ENCODE data around the gene EEPD1.

DNA sequence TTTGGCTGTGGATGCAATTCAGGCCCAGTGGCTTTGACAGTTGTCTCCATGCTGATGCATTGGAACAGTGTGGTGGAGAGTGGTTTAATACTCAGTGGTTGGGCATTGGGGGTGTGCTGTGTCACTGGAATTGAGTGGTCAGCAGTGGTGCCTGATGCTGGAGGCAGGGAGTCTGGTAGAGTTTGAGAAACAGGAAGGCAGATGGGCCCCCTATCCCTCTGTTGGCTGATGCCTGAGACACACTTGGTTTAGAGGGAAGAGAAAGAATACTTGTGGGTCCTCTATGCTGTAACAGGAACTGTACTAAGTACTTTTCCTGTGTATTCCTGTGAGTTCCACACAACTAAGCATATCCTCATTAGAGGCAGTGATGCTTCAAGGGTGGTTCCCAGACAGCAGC, 55.4 kb downstream of the EEPD1 start:
- no peak for TF ChIP-seq POLR2A (IDR thresholded peaks at IDR 0.05)
- TF ChIP-seq, protein P1, sequence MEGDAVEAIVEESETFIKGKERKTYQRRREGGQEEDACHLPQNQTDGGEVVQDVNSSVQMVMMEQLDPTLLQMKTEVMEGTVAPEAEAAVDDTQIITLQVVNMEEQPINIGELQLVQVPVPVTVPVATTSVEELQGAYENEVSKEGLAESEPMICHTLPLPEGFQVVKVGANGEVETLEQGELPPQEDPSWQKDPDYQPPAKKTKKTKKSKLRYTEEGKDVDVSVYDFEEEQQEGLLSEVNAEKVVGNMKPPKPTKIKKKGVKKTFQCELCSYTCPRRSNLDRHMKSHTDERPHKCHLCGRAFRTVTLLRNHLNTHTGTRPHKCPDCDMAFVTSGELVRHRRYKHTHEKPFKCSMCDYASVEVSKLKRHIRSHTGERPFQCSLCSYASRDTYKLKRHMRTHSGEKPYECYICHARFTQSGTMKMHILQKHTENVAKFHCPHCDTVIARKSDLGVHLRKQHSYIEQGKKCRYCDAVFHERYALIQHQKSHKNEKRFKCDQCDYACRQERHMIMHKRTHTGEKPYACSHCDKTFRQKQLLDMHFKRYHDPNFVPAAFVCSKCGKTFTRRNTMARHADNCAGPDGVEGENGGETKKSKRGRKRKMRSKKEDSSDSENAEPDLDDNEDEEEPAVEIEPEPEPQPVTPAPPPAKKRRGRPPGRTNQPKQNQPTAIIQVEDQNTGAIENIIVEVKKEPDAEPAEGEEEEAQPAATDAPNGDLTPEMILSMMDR (IDR thresholded peaks at IDR 0.05) = no peak

Measured in uterus (tissue), 2 donors.